Stimulated activated CD8-positive, alpha-beta memory T cell treated with anti-CD3 and anti-CD28 coated beads, Interleukin-7, amount 100 ng/mL, for 1 hour (primary cell): ENCODE data around the gene MTO1.
"Not testable (repeated sequence)": the region's sequence is repeated elsewhere in the genome, so short reads cannot be mapped to it uniquely, and the experiment has no call there.

Experiments
- DNase-seq, 2 donors: peaks; one replicate each; pipeline ENCODE4 v3.0.0-alpha.2; 2020; ENCODE audit warnings: low read depth in 2 of 2

MTO1 gene

GRCh38 chr6:73503027-73503772 lies 41.7 kb downstream of the MTO1 start:
- DNase-seq, result no peak

- no peak for DNase-seq
Measured at GRCh38 chr6:73504160-73504559, 42.6 kb downstream of the MTO1 start.

GRCh38 chr6:73505142-73505541 lies 43.6 kb downstream of the MTO1 start:
- no peak for DNase-seq

- not testable (repeated sequence) for DNase-seq
Measured at GRCh38 chr6:73505705-73506104, 44.2 kb downstream of the MTO1 start.

GRCh38 chr6:73506246-73506645 lies 44.7 kb downstream of the MTO1 start:
- no peak for DNase-seq

GRCh38 chr6:73508776-73509175 lies 47.2 kb downstream of the MTO1 start:
- DNase-seq, result no peak

GRCh38 chr6:73509851-73510250 lies 48.3 kb downstream of the MTO1 start:
- no peak for DNase-seq

- DNase-seq, result no peak
Measured at GRCh38 chr6:73511796-73512195, 50.3 kb downstream of the MTO1 start.

- no peak for DNase-seq
Measured at GRCh38 chr6:73513496-73513854, 51.9 kb downstream of the MTO1 start.

- DNase-seq, result no peak
Measured at GRCh38 chr6:73514746-73515110, 53.2 kb downstream of the MTO1 start.

- DNase-seq, result no peak
Measured at GRCh38 chr6:73515204-73515655, 53.7 kb downstream of the MTO1 start.

GRCh38 chr6:73516514-73517489 lies 55.3 kb downstream of the MTO1 start:
- DNase-seq, result no peak

GRCh38 chr6:73518100-73518981 lies 56.8 kb downstream of the MTO1 start:
- DNase-seq, result not testable (repeated sequence)

GRCh38 chr6:73518982-73519881 lies 57.7 kb downstream of the MTO1 start:
- DNase-seq, result not testable (repeated sequence)

GRCh38 chr6:73519926-73520687 lies 58.6 kb downstream of the MTO1 start:
- peak; percentile 58 to 62 for DNase-seq

- peak; percentile 97 for DNase-seq
Measured at GRCh38 chr6:73520688-73521350, 59.3 kb downstream of the MTO1 start, which contains the start of gene EEF1A1. TSS of gene EEF1A1 (minus strand) at chr6:73521032. CDS start at chr6:73520026, 1,006 bp downstream.

- peak; percentile 43 for DNase-seq
Measured at GRCh38 chr6:73521351-73521985, 59.9 kb downstream of the MTO1 start.

GRCh38 chr6:73523434-73524123 lies 62.0 kb downstream of the MTO1 start:
- DNase-seq, result peak; percentile 50 to 53
